Activated CD8-positive, alpha-beta T cell treated with anti-CD3 and anti-CD28 coated beads for 36 hours (primary cell): ENCODE data around the gene BCL2. TPM values are rescaled to one million over a fixed set of nuclear protein-coding genes. Genes with fewer than 3 reads are reported as not detected.

Experiments
- ATAC-seq: fragments of 200-7000 bp; cut with Tn5 transposase; one replicate; pipeline ENCODE4 v1.10.0; 2021; ENCODE audit warnings: mild to moderate bottlenecking, moderate library complexity
- CTCF ChIA-PET: fragments of 350-600 bp; sonication (Branson Sonifier 250); formaldehyde crosslinking; loops from one replicate; lab custom pipeline; 2021; ENCODE audit warnings: antibody characterized with exemption; lab: Charles Lee
- POLR2A ChIA-PET: fragments of 350-600 bp; sonication (Branson Sonifier 250); formaldehyde crosslinking; loops from one replicate; lab custom pipeline; 2021; ENCODE audit warnings: antibody characterized with exemption; lab: Charles Lee
- DNase-seq: peaks from one replicate; pipeline ENCODE4 v3.0.0-alpha.2; 2020
- H3K27ac Mint-ChIP-seq: one replicate; pipeline ENCODE4 v1.8.0; 2021; ENCODE audit warnings: mild to moderate bottlenecking, mixed read lengths
- H3K27me3 Mint-ChIP-seq: one replicate; pipeline ENCODE4 v1.8.0; 2021; ENCODE audit warnings: mixed read lengths
- H3K36me3 Mint-ChIP-seq: one replicate; pipeline ENCODE4 v1.8.0; 2021; ENCODE audit warnings: low read depth, mixed read lengths
- H3K4me1 Mint-ChIP-seq: one replicate; pipeline ENCODE4 v1.8.0; 2021; ENCODE audit warnings: low read depth, mixed read lengths
- H3K4me3 Mint-ChIP-seq: one replicate; pipeline ENCODE4 v1.8.0; 2021; ENCODE audit warnings: mild to moderate bottlenecking, moderate library complexity, mixed read lengths
- H3K9me3 Mint-ChIP-seq: one replicate; pipeline ENCODE4 v1.8.0; 2021; ENCODE audit warnings: mixed read lengths
- intact Hi-C: fragments of 100-400 bp; cut with micrococcal nuclease; formaldehyde crosslinking; loops from one replicate; pipeline ENCODE4 v1.10.0; 2022
- total RNA-seq, 2 experiments: library from RNA; stranded (reverse); gene quantifications; one replicate each; pipeline ENCODE4 v1.2.3, GENCODE V29; 2021
- TF ChIP-seq, protein P1 (sequence below): fragments of 200-600 bp; IDR thresholded peaks from one replicate; pipeline ENCODE4 v1.8.0; 2022; ENCODE audit warnings: antibody characterized with exemption, mild to moderate bottlenecking

The BCL2 gene
- total RNA-seq, 2 experiments from 2014 or later, result 104 to 107 TPM

DNA sequence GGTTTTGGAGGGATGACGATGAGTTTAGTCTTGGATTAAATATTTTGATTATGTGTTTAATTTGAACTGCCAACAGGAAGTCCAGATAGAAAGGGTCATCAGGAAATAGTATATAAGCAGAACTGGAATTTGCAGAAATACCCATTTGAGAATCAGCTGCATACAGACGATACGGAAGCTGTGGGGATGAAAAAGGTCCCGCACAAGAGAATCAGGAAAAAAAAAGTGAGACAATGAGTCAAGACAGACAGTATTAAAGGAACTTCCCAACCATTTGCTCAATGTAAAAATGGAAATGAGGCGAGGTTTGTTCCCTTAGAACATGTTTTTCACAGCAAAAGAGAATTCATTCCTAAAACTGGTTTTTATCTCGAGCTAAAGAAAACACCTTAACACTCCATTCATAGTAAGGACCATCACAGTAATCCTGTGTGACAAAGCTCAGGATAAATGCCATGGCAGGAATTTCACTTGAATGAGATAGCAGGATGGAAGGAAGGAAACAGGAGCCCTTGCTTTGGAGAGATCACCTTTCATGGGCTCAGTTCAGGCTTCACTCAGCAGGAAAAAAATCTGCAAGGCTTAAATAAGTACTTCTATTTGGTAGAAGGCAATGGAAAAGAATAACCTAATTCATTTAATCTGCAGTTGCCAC, 29.3 kb downstream of the BCL2 start:
- intact Hi-C loops, result no loop called here
- Mint-ChIP-seq H3K9me3 (no peaks in the 10 kb centered on the region), H3K27me3 (no peaks in the 10 kb centered on the region), H3K4me3 (peak overlapping the region; percentile 35), H3K36me3 (peaks cover 49% of the 10 kb centered on the region), H3K4me1 (peaks cover 49% of the 10 kb centered on the region), H3K27ac (peak overlapping the region; percentile 86)
- ChIA-PET CTCF (interaction anchor here (1.2 kb wide), 1 partner anchor 8 kb away, joined by 3 read pairs; no protein-coding TSS in a partner anchor), POLR2A (interaction anchor here (1.1 to 2.4 kb wide), 3 partner anchors 9 to 25 kb away, joined by 3 to 6 read pairs (median 5); no protein-coding TSS in a partner anchor)
- TF ChIP-seq, protein P1, sequence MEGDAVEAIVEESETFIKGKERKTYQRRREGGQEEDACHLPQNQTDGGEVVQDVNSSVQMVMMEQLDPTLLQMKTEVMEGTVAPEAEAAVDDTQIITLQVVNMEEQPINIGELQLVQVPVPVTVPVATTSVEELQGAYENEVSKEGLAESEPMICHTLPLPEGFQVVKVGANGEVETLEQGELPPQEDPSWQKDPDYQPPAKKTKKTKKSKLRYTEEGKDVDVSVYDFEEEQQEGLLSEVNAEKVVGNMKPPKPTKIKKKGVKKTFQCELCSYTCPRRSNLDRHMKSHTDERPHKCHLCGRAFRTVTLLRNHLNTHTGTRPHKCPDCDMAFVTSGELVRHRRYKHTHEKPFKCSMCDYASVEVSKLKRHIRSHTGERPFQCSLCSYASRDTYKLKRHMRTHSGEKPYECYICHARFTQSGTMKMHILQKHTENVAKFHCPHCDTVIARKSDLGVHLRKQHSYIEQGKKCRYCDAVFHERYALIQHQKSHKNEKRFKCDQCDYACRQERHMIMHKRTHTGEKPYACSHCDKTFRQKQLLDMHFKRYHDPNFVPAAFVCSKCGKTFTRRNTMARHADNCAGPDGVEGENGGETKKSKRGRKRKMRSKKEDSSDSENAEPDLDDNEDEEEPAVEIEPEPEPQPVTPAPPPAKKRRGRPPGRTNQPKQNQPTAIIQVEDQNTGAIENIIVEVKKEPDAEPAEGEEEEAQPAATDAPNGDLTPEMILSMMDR, result no peak
- DNase-seq (no peak), ATAC-seq (no peak)

- peaks cover 37% of the 10 kb centered on the region for H3K4me1 Mint-ChIP-seq
- intact Hi-C loops, result no loop called here
- H3K36me3 Mint-ChIP-seq, result peaks cover 48% of the 10 kb centered on the region
- CTCF ChIA-PET, result interaction anchor here (0.9 to 1.3 kb wide), 2 partner anchors 18 to 76 kb away, joined by 3 read pairs; no protein-coding TSS in a partner anchor
- no peak for ATAC-seq
- H3K4me3 Mint-ChIP-seq, result no peak overlapping the region
- no peaks in the 10 kb centered on the region for H3K27me3 Mint-ChIP-seq
- no peak overlapping the region for H3K27ac Mint-ChIP-seq
- POLR2A ChIA-PET, result no interaction called here
- TF ChIP-seq, protein P1, result no peak
- no peak for DNase-seq
- H3K9me3 Mint-ChIP-seq, result no peaks in the 10 kb centered on the region
Measured at GRCh38 chr18:63288311-63288710, 31.3 kb downstream of the BCL2 start.

DNA sequence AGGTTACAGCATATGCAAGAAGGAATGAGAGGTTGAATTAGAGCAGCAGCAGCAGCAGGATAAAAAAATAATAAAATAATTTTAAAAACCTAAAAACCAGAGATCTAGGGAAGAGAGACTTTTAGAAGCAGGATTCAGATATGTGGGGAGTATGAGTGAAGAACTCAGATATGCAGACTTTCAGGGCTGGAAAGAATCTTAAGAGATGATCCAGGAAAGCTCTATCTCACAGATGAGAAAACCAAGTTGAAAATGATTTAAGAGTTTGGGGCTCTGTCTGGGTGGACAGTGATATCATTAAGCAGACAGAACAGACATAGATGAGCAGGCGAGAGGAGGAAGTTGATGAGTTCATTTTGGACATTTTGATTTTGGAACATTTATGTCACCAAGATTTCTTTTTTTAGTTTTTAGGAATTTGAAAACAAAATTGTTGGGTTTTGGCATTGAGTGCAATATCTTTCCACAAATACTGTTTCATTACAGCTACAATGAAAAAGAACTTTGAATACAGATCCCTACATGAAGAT, 31.8 kb downstream of the BCL2 start:
- ATAC-seq (no peak), DNase-seq (no peak)
- Mint-ChIP-seq H3K36me3 (peaks cover 46% of the 10 kb centered on the region), H3K4me3 (no peak overlapping the region), H3K4me1 (peaks cover 32% of the 10 kb centered on the region), H3K27ac (no peak overlapping the region), H3K27me3 (no peaks in the 10 kb centered on the region), H3K9me3 (no peaks in the 10 kb centered on the region)
- intact Hi-C loops, result no loop called here
- TF ChIP-seq, protein P1, result no peak
- ChIA-PET POLR2A (interaction anchor here (0.6 kb wide), 1 partner anchor 38 kb away, joined by 3 read pairs; no protein-coding TSS in a partner anchor), CTCF (interaction anchor here (1.3 kb wide), 1 partner anchor 18 kb away, joined by 3 read pairs; no protein-coding TSS in a partner anchor)

DNA sequence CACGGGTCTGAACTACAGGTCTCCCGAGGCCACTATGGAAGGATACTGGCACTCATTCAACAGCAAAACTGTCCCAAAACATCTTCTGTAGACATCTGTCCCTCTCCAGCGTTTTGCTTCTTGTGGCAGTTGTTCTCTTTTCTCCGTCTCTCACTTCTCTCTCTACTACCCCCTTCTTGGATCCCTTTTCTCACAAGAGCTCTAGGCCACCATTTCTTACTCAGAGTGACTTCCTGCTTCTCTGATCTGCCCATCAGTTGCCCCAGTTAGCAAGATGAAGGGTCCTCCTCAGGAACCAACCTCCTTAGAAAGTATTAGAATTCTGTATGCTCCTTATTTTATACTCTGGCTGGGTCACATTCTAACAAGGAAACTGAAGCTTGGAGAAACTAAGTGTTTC, 32.6 kb downstream of the BCL2 start:
- intact Hi-C loops, result no loop called here
- no peak for ATAC-seq
- ChIA-PET CTCF (interaction anchor here (0.8 to 1.3 kb wide), 3 partner anchors 9 to 491 kb away, joined by 3 read pairs; no protein-coding TSS in a partner anchor), POLR2A (interaction anchor here (1.5 kb wide), 1 partner anchor 15 kb away, joined by 3 read pairs; no protein-coding TSS in a partner anchor)
- Mint-ChIP-seq H3K36me3 (peaks cover 42% of the 10 kb centered on the region), H3K27ac (no peak overlapping the region), H3K9me3 (no peaks in the 10 kb centered on the region), H3K27me3 (no peaks in the 10 kb centered on the region), H3K4me3 (no peak overlapping the region), H3K4me1 (peaks cover 28% of the 10 kb centered on the region)
- TF ChIP-seq, protein P1, result no peak
- no peak for DNase-seq
